ENCODE measurements around the gene MIEN1.

The MIEN1 gene

DNA sequence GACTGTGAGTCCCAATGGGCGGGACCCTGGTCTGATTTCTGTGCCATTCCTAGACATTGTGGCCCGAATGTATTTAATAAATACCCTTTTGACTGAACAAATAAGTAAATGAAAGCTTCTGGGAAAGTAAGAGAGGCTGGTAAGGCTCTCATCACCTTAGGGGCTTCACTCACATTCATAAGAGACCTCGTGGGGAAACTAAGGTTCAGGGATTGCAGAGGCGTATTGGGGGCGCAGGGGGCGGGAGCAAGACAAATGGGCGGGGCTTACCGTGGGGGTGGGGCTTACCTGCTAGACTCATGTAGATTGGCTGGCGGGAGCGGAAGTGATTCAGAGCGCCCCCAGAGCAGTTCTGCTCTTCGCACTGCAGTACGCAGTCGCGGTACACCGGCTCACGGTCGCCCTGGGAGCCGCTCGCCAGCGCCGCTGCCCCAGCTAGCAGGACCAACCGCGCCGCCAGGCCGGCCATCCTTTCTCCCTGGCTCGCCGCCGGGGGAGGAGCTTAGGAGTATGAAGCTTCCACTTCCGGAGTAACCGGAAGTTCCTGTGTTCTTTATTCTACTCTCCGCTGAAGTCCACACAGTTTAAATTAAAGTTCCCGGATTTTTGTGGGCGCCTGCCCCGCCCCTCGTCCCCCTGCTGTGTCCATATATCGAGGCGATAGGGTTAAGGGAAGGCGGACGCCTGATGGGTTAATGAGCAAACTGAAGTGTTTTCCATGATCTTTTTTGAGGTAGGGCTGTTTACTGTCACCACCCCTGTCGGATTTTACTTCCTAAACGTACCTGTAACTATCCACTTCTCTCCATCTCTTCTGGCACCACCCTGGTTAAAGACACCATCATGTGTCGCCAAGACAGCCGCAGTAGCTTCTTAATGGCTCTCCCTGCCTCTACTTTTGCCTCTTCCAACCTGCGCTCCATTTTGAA lies 42.5 kb downstream of the MIEN1 start, which contains the start of gene PGAP3:
PGAP3 (minus strand) TSS at position 512 of the 929 bp plus-strand sequence; CDS start at position 469, 43 bp downstream.
- H2AFZ ChIP-seq, result peak within 1 kb of the TSS; percentile 98
- H3K4me3 ChIP-seq (ENCODE audit: low read depth, low read length), result peak within 1 kb of the TSS; percentile 100
- H3K27ac ChIP-seq, result peak within 1 kb of the TSS; percentile 97
- H3K9ac ChIP-seq, result peak within 1 kb of the TSS; percentile 61
- no peaks in the 10 kb centered on the region for H3K79me2 ChIP-seq
- H3K27me3 ChIP-seq (ENCODE audit: control insufficient read depth, insufficient read depth, low read length), result no peaks in the 10 kb centered on the region
- peak within 1 kb of the TSS; percentile 93 for H3K4me2 ChIP-seq (ENCODE audit: low read length)
- H3K4me1 ChIP-seq, result peaks cover 8% of the 10 kb centered on the region
- H3K36me3 ChIP-seq (ENCODE audit: control insufficient read depth, insufficient read depth, low read length), result no peaks in the 10 kb centered on the region
- no peaks in the 10 kb centered on the region for H3K9me3 ChIP-seq (ENCODE audit: control insufficient read depth, low read length)
- TF ChIP-seq, protein P1, sequence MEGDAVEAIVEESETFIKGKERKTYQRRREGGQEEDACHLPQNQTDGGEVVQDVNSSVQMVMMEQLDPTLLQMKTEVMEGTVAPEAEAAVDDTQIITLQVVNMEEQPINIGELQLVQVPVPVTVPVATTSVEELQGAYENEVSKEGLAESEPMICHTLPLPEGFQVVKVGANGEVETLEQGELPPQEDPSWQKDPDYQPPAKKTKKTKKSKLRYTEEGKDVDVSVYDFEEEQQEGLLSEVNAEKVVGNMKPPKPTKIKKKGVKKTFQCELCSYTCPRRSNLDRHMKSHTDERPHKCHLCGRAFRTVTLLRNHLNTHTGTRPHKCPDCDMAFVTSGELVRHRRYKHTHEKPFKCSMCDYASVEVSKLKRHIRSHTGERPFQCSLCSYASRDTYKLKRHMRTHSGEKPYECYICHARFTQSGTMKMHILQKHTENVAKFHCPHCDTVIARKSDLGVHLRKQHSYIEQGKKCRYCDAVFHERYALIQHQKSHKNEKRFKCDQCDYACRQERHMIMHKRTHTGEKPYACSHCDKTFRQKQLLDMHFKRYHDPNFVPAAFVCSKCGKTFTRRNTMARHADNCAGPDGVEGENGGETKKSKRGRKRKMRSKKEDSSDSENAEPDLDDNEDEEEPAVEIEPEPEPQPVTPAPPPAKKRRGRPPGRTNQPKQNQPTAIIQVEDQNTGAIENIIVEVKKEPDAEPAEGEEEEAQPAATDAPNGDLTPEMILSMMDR (IDR thresholded peaks at IDR 0.05), result peak; percentile 16

DNA sequence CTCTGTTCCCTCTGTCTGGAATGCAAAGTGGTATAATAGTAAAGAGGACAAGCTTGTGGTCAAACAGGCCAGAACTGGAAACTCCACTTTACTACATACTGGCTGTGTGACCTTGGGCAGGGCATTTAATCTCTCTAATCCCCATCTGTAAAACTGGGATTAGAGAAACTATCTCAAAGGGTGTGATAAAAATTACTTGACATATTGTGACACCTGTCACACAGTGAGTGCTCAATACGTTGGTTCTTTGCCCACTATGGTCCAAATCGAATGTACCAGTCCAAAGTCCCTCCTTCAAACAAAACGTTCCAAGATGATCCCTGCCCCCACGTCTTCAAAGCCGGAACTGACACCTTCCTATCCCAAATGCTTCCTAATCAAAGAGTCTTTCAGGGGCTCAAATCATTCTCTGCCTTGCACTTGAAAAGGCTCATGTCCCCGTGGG lies 43.2 kb downstream of the MIEN1 start:
- no peaks in the 10 kb centered on the region for H3K36me3 ChIP-seq (ENCODE audit: control insufficient read depth, insufficient read depth, low read length)
- TF ChIP-seq, protein P1 (IDR thresholded peaks at IDR 0.05), result no peak
- peak overlapping the region; percentile 97 for H3K27ac ChIP-seq
- H3K4me2 ChIP-seq (ENCODE audit: low read length), result peak overlapping the region; percentile 93
- no peak overlapping the region for H3K9ac ChIP-seq
- peak overlapping the region; percentile 100 for H3K4me3 ChIP-seq (ENCODE audit: low read depth, low read length)
- H3K4me1 ChIP-seq, result peaks cover 8% of the 10 kb centered on the region
- no peaks in the 10 kb centered on the region for H3K9me3 ChIP-seq (ENCODE audit: control insufficient read depth, low read length)
- no peaks in the 10 kb centered on the region for H3K79me2 ChIP-seq
- no peaks in the 10 kb centered on the region for H3K27me3 ChIP-seq (ENCODE audit: control insufficient read depth, insufficient read depth, low read length)
- peak overlapping the region; percentile 98 for H2AFZ ChIP-seq

DNA sequence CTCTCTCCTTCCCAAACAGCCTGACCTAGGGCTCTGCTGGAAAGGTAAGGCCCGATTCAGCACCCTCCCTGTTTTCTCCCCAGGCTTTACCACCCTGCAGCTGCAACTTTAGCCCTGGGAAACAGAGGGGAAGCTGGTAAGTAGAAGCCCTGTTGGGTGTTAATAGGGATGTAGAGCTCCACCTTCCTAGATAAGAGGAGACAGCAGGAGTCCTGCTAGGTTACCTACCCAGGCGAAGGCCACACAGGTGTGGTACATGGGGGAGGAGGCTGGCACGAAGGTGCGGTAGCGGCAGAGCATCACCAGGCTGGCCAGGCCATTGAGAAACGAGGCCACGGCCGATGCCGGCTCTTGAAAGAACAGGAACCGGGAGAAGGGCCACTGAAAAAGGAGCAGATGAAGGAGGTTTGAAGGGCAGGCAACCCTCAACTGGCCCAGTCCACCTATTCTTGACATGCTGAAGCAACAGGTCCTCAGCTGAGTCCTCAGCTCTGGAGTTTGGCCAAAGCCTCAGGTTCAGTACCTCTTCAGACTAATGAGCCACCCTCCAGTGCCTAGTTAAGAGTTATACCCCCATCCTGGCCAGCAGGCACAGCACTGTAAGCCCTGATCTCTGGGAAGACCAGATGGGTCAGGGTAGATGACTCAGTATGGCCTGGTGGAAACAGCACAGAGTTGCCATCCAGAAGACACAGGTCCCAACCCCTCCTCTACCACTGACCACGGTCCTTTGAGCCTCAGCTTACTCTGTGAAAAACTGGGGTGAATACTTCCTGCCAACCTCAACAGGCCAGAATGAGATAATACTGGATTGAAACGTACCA lies 45.8 kb downstream of the MIEN1 start:
- Histone ChIP-seq H3K4me1 (peaks cover 8% of the 10 kb centered on the region), H3K27ac (no peak overlapping the region), H3K36me3 (ENCODE audit: control insufficient read depth, insufficient read depth, low read length) (no peaks in the 10 kb centered on the region), H3K4me2 (ENCODE audit: low read length) (no peak overlapping the region), H3K4me3 (ENCODE audit: low read depth, low read length) (no peak overlapping the region), H3K9ac (no peak overlapping the region), H2AFZ (no peak overlapping the region), H3K9me3 (ENCODE audit: control insufficient read depth, low read length) (no peaks in the 10 kb centered on the region), H3K79me2 (no peaks in the 10 kb centered on the region), H3K27me3 (ENCODE audit: control insufficient read depth, insufficient read depth, low read length) (no peaks in the 10 kb centered on the region)
- TF ChIP-seq, protein P1 (IDR thresholded peaks at IDR 0.05), result no peak

DNA sequence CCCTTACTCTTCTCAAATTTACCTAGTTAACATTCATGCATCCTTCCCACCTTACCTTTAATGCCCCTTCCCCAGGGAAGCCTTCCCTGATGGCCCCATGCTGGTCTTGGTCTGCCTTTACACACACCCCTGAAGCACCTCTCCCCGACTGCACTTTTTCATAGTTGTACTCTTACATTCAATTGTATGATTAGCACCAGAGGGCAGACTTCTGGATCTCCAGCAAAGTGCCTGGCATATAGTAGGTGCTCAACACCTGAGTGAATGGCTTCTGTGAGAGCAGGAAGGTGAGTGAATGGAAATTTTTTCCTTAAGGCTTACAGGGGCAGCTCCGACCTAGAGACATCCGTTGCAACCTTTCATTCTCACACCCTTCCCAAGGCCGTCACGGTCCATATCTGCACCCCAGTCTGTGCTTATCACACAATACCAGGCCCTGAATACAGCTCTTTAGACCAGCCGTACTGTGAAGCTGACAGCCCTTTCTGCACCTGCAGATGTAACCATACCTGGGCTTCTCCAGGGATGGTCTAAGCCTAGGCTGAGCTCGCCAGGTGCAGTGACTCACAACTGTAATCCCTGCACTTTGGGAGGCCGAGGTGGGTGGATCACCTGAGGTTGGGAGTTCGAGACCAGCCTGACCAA lies 46.9 kb downstream of the MIEN1 start:
- Histone ChIP-seq H3K27ac (no peak overlapping the region), H3K4me1 (peaks cover 4% of the 10 kb centered on the region), H3K4me3 (ENCODE audit: low read depth, low read length) (no peak overlapping the region), H3K36me3 (ENCODE audit: control insufficient read depth, insufficient read depth, low read length) (no peaks in the 10 kb centered on the region), H3K27me3 (ENCODE audit: control insufficient read depth, insufficient read depth, low read length) (no peaks in the 10 kb centered on the region), H3K79me2 (no peaks in the 10 kb centered on the region), H2AFZ (no peak overlapping the region), H3K4me2 (ENCODE audit: low read length) (no peak overlapping the region), H3K9me3 (ENCODE audit: control insufficient read depth, low read length) (no peaks in the 10 kb centered on the region), H3K9ac (no peak overlapping the region)
- TF ChIP-seq, protein P1 (IDR thresholded peaks at IDR 0.05), result no peak
